Panc1 (cell line): Measurements from ENCODE around the gene MMP17. TPM values are rescaled to one million over a fixed set of nuclear protein-coding genes. Genes with fewer than 3 reads are reported as not detected.

Source experiments
- ATAC-seq: fragments of 200-7000 bp; cut with Tn5 transposase; 2 replicates; pipeline ENCODE4 v1.9.1; 2020; ENCODE audit warnings: mild to moderate bottlenecking, moderate library complexity
- BruUV-seq: library from RNA; stranded (reverse); fragments of 400-500 nt; replicated peaks from 2 replicates; lab custom pipeline; 2021; lab: Mats Ljungman, UMichigan
- CTCF ChIA-PET: fragments of 300-600 bp; sonication (Branson Sonifier 250); formaldehyde crosslinking; loops from one replicate; lab custom pipeline; 2022; ENCODE audit warnings: antibody characterized with exemption; lab: Charles Lee
- POLR2A ChIA-PET: fragments of 300-600 bp; sonication (Branson Sonifier 250); formaldehyde crosslinking; loops from one replicate; lab custom pipeline; 2022; ENCODE audit warnings: antibody characterized with exemption; lab: Charles Lee
- DNase-seq: peaks from one replicate; pipeline ENCODE4 v3.0.0-alpha.2; 2010; ENCODE audit warnings: low read depth, low spot score
- H3K27ac ChIP-seq: 2 replicates; pipeline ENCODE4 v1.5.1; 2011; ENCODE audit warnings: mild to moderate bottlenecking, low read length, inconsistent platforms
- H3K27me3 ChIP-seq: fragments of 200-500 bp; sonication (Bioruptor generic); 2 replicates; pipeline ENCODE4 v1.6.0; 2014; ENCODE audit warnings: low read length, inconsistent platforms; ENCODE audit not compliant: control insufficient read depth, insufficient read depth
- H3K36me3 ChIP-seq: fragments of 200-500 bp; sonication (Bioruptor generic); 2 replicates; pipeline ENCODE4 v1.5.1; 2014; ENCODE audit warnings: inconsistent platforms, mild to moderate bottlenecking, low read length, moderate library complexity; ENCODE audit not compliant: control insufficient read depth, insufficient read depth
- H3K4me1 ChIP-seq: 2 replicates; pipeline ENCODE4 v1.5.1; 2011; ENCODE audit warnings: inconsistent platforms, mild to moderate bottlenecking, low read length, moderate library complexity; ENCODE audit not compliant: control insufficient read depth, insufficient read depth
- H3K4me3 ChIP-seq, 2 experiments: 2 replicates each; pipeline ENCODE4 v1.5.1; 2011 to 2012; ENCODE audit warnings: low read depth in 2 of 2, low read length in 2 of 2, mild to moderate bottlenecking in 2 of 2, inconsistent platforms in 1 of 2, moderate library complexity in 1 of 2
- H3K9me3 ChIP-seq: fragments of 200-500 bp; sonication (Bioruptor generic); 2 replicates; pipeline ENCODE4 v1.5.1; 2014; ENCODE audit warnings: low read depth, mild to moderate bottlenecking, inconsistent platforms, low read length, moderate library complexity; ENCODE audit not compliant: control insufficient read depth, insufficient read depth
- CTCF ChIP-seq: fragments of 450-650 bp; IDR thresholded peaks from 2 replicates; pipeline ENCODE4 v1.5.1; 2017; ENCODE audit warnings: mild to moderate bottlenecking
- POLR2AphosphoS5 ChIP-seq: IDR thresholded peaks from 2 replicates; pipeline ENCODE4 v1.6.1; 2012; ENCODE audit warnings: mild to moderate bottlenecking, low read depth, low read length, moderate library complexity
- REST ChIP-seq, 2 experiments: IDR thresholded peaks; 2 replicates each; pipeline ENCODE4 v1.6.1; 2011 to 2012; ENCODE audit warnings: low read depth in 2 of 2, control low read depth in 1 of 2, low read length in 1 of 2, mild to moderate bottlenecking in 1 of 2, moderate library complexity in 1 of 2; ENCODE audit not compliant: insufficient read depth in 1 of 2
- SIN3A ChIP-seq: IDR thresholded peaks from 2 replicates; pipeline ENCODE4 v1.6.1; 2012; ENCODE audit warnings: low read depth, mild to moderate bottlenecking, low read length, moderate library complexity, borderline replicate concordance; ENCODE audit not compliant: insufficient read depth
- TCF7L2 ChIP-seq: IDR thresholded peaks from 2 replicates; pipeline ENCODE4 v1.6.1; 2011; ENCODE audit warnings: mild to moderate bottlenecking, low read depth, low read length, inconsistent platforms
- in situ Hi-C: cut with HindIII; loops from 2 replicates; pipeline ENCODE4 v1.10.0; 2016; ENCODE audit warnings: low sequenced_read_pairs, low pct_unique_long_range_greater_than_20kb
- intact Hi-C: fragments of 100-400 bp; cut with micrococcal nuclease; formaldehyde crosslinking; loops from one replicate; pipeline ENCODE4 v1.10.0; 2022; ENCODE audit not compliant: unreplicated experiment
- total RNA-seq: library from RNA; stranded (reverse); gene quantifications from one replicate; pipeline ENCODE4 v1.2.1, GENCODE V29; 2021; ENCODE audit not compliant: unreplicated experiment

MMP17 gene
- total RNA-seq, 1 experiment from 2014 or later: 30.0 TPM

GRCh38 chr12:131801254-131801866 is 26.8 kb upstream of the MMP17 start:
- Histone ChIP-seq H3K36me3 (no peaks in the 10 kb centered on the region), H3K27me3 (no peaks in the 10 kb centered on the region), H3K9me3 (no peaks in the 10 kb centered on the region), H3K4me1 (no peaks in the 10 kb centered on the region; the same call in 1 of the 2 replicates), H3K27ac (no peak overlapping the region), H3K4me3 (no peak overlapping the region)
- DNase-seq (no peak), ATAC-seq (no peak)
- intact Hi-C loops (no loop called here), in situ Hi-C loops (no loop called here)
- ChIA-PET CTCF (no interaction called here), POLR2A (no interaction called here)
- TF ChIP-seq SIN3A: no peak
- no peak for TF ChIP-seq POLR2AphosphoS5
- no peak for TF ChIP-seq CTCF
- no peak for TF ChIP-seq REST (IDR thresholded peaks at IDR 0.05; ENCODE audit: insufficient read depth in 1 of 2, low read depth in 2 of 2, low read length in 1 of 2)
- TF ChIP-seq TCF7L2: no peak
- no TSS peak for BruUV-seq

- no peak overlapping the region for H3K27ac ChIP-seq
- no peak overlapping the region for H3K4me3 ChIP-seq
- no peak for TF ChIP-seq CTCF
- 0 out of 2 replicates have a peak, but pooled peaks have one; percentile 31 for TF ChIP-seq TCF7L2
- no peak for TF ChIP-seq SIN3A
- no peak for TF ChIP-seq REST (IDR thresholded peaks at IDR 0.05; ENCODE audit: insufficient read depth in 1 of 2, low read depth in 2 of 2, low read length in 1 of 2)
- no TSS peak for BruUV-seq
- no peak for ATAC-seq
- H3K4me1 ChIP-seq: no peaks in the 10 kb centered on the region; the same call in 1 of the 2 replicates
- intact Hi-C loops (no loop called here), in situ Hi-C loops (no loop called here)
- H3K9me3 ChIP-seq: no peaks in the 10 kb centered on the region
- CTCF ChIA-PET: no interaction called here
- no peaks in the 10 kb centered on the region for H3K36me3 ChIP-seq
- no peaks in the 10 kb centered on the region for H3K27me3 ChIP-seq
- DNase-seq: no peak
- POLR2A ChIA-PET: no interaction called here
Observed at GRCh38 chr12:131803961-131804521, 24.2 kb upstream of the MMP17 start.
